Measurements from ENCODE around the gene HLCS.

HLCS gene

DNA sequence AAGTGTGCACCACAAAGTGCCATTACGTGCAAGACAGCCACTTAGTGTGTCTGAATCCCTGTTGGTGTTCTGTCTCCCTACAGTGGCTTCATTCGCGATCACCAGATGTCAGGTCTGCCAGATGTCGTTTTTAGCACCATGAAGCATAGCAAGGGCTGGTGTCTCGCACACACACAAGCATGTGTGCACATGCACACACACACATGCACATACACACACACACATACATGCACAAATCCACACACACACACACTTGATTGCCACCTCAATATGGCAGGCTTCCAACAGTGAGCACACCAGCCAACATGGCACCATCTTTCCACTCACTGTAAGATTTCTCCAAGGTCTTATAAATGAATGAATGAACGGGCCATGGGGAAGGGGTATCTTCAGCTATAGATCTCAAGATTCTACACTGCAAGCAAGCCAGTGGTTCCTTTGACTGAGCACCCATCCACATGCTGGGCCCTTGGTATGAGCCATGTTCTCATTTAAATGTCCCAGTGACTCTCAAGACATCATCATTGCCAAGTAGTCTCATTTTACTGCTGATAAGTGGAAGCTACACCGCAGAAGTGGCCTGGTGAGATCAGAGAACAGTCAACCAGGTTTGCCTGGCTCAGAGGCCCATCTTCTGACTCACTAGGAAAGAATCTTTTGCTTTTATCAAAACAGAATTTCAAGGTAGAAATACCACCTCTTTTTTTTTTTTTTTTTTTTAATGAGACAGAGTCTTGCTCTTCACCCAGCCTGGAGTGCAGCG, 182.7 kb downstream of the HLCS start:
- ATAC-seq (replicated peaks) (no peak), DNase-seq (no peak)
- Mint-ChIP-seq H3K27me3 (no peaks in the 10 kb centered on the region), H3K4me3 (no peak overlapping the region), H3K9me3 (no peaks in the 10 kb centered on the region), H3K4me1 (ENCODE audit: low read depth in 2 of 2) (no peaks in the 10 kb centered on the region), H3K27ac (no peak overlapping the region), H3K36me3 (ENCODE audit: insufficient read depth) (no peaks in the 10 kb centered on the region)

GRCh38 chr21:36780861-36781260, 185.6 kb downstream of the HLCS start:
- Mint-ChIP-seq H3K4me3 (no peak overlapping the region), H3K27ac (no peak overlapping the region), H3K36me3 (ENCODE audit: insufficient read depth) (no peaks in the 10 kb centered on the region), H3K4me1 (ENCODE audit: low read depth in 2 of 2) (peaks cover 0 to 1% of the 10 kb centered on the region in 2 donors), H3K27me3 (no peaks in the 10 kb centered on the region), H3K9me3 (no peaks in the 10 kb centered on the region)
- ATAC-seq (replicated peaks) (no peak), DNase-seq (no peak)

DNA sequence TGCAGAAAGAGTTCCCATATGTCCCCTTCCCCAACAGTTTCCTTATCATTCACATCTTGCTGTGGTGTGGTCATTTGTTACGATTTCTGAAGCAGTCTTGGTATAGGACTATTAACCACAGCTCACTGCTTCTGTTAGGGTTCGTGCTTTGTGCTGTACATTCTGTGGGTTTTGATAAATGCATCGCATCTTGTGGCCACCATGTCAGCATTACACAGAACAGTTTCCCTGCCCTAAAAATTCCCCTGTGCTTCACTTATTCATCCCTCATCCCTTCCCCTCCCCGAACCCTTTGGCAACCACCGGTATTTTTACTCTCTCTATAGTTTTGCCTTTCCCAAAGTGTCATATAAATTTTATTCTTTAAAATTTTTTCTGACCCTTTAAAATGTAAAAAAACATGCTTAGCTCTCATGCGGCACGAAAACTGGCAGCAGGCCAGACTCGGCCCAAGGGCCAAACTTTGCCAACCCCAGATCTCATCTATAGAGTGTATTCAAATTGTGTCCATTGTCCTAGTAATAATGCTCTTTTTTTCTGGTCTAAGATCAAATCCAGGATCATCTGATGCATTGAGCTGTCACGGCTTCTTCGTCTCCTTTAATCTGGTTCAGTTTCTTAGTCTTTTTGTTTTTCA, 189.4 kb downstream of the HLCS start:
- no peak for DNase-seq
- no peak overlapping the region for H3K27ac Mint-ChIP-seq
- no peaks in the 10 kb centered on the region for H3K9me3 Mint-ChIP-seq

DNA sequence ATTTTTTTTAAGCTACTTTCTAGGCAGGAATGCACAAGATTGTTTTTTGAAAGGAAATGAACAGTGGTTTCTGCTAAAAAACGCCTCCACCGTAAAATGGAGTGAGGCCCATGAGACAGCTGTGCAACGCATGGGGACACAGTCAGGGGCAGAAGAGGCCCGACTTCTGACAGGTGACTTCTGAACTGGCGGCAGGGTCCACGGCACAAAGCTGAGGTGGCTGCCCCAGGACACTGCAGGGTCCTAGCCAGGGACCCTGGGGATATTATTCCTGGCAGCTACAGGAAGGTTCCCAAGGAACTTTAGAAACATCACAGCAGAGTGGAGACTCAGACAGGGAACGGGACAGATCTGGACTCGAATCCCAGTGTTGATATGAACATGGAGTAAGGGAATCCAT, 192.5 kb downstream of the HLCS start:
- no peaks in the 10 kb centered on the region for H3K36me3 Mint-ChIP-seq (ENCODE audit: insufficient read depth)
- no peak overlapping the region for H3K4me3 Mint-ChIP-seq
- no peaks in the 10 kb centered on the region for H3K27me3 Mint-ChIP-seq
- no peak overlapping the region for H3K27ac Mint-ChIP-seq
- H3K9me3 Mint-ChIP-seq: no peaks in the 10 kb centered on the region
- H3K4me1 Mint-ChIP-seq (ENCODE audit: low read depth in 2 of 2): peaks cover 0 to 4% of the 10 kb centered on the region in 2 donors
- DNase-seq: no peak
- ATAC-seq (replicated peaks): no peak

More for the DNA sequence above, 189.4 kb downstream of the HLCS start:
- no peaks in the 10 kb centered on the region for H3K36me3 Mint-ChIP-seq (ENCODE audit: insufficient read depth)
- ATAC-seq (replicated peaks): no peak
- peaks cover 0 to 4% of the 10 kb centered on the region in 2 donors for H3K4me1 Mint-ChIP-seq (ENCODE audit: low read depth in 2 of 2)
- H3K4me3 Mint-ChIP-seq: no peak overlapping the region
- H3K27me3 Mint-ChIP-seq: no peaks in the 10 kb centered on the region

DNA sequence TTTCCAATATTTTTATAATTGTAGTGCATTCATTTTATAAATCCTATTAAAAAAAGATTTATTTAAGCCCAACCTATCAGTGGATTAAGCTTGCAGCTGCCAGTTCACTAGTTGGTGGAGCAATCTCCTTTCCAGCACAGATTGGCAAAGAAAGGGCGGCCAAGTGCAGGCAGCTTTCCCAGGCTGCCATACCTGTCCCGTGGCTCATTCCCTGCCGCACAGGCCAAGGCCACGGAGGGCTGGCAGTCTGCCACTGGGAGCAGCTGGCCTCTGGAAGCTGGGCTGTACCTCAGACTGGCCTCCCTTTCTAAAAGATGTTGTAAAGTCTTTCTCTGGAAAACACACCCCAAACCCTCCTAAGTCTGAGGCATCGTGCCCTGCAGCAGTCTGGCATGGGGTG, 193.4 kb downstream of the HLCS start:
- Mint-ChIP-seq H3K36me3 (ENCODE audit: insufficient read depth) (no peaks in the 10 kb centered on the region), H3K4me1 (ENCODE audit: low read depth in 2 of 2) (peaks cover 0 to 4% of the 10 kb centered on the region in 2 donors), H3K27me3 (no peaks in the 10 kb centered on the region), H3K9me3 (no peaks in the 10 kb centered on the region), H3K27ac (no peak overlapping the region), H3K4me3 (no peak overlapping the region)
- DNase-seq (no peak), ATAC-seq (replicated peaks) (no peak)

DNA sequence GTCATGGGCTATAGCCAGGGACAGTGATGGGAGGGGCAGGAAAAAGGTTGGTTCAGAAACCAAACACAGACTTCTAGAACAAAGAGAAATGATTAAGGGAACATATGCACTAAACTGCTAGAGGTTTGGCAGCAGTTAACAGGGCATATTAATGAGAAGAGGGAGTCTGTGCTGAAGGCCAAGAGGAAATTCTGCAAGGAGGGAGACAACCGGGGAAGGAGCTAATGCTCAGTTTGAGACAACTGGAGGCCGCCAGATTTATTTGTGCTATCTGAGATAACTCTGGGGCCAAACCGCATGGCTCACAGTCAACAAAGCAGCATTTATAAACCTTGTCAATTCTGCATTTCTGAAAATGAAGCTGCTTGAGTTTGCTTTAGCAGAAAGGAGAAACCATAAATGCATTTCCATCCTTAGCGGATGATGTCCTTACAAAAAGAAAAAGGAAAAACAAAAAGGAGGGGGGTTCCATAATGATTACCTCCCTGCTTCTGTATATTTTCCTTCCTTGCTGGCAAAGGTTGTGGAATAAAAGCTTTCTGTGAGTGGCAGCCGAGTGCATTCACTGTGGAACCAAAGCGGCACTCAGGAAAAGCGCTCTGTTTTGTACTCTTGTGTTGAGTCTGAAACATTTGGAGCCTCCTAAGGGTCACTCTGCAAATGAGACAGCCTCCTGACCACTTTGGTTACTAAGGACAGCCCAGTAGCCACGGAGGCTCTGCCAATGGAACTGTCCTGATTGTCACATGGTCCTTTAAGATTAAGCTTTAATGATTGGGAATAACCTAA, 197.2 kb downstream of the HLCS start:
- DNase-seq: no peak
- ATAC-seq (replicated peaks): no peak
- no peaks in the 10 kb centered on the region for H3K27me3 Mint-ChIP-seq
- no peak overlapping the region for H3K4me3 Mint-ChIP-seq
- H3K27ac Mint-ChIP-seq: no peak overlapping the region
- no peaks in the 10 kb centered on the region for H3K4me1 Mint-ChIP-seq (ENCODE audit: low read depth in 2 of 2)
- H3K9me3 Mint-ChIP-seq: no peaks in the 10 kb centered on the region
- peaks cover 3% of the 10 kb centered on the region for H3K36me3 Mint-ChIP-seq (ENCODE audit: insufficient read depth)

DNA sequence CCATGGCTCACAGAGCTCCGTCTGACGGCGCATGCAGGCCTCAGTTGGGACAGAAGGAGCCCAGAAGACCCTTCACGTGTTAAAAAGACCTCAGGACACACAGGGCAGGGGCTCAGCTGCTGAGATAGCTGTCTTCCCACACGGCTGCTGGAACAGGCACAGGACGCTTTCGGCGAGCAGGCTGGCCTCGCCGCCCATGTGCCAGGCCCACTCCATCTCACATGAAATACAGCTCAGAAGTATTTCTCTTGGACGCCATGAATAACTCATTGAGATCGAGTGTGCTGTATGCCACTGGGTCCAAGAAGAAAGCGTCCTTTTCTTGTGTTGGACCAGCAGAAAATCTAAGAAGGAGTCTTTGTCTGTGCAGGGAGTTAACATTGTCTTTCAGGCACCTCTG, 198.0 kb downstream of the HLCS start:
- no peak for DNase-seq
- Mint-ChIP-seq H3K27ac (no peak overlapping the region), H3K4me1 (ENCODE audit: low read depth in 2 of 2) (no peaks in the 10 kb centered on the region), H3K4me3 (no peak overlapping the region), H3K9me3 (no peaks in the 10 kb centered on the region), H3K27me3 (no peaks in the 10 kb centered on the region), H3K36me3 (ENCODE audit: insufficient read depth) (peaks cover 3% of the 10 kb centered on the region)
- no peak for ATAC-seq (replicated peaks)

DNA sequence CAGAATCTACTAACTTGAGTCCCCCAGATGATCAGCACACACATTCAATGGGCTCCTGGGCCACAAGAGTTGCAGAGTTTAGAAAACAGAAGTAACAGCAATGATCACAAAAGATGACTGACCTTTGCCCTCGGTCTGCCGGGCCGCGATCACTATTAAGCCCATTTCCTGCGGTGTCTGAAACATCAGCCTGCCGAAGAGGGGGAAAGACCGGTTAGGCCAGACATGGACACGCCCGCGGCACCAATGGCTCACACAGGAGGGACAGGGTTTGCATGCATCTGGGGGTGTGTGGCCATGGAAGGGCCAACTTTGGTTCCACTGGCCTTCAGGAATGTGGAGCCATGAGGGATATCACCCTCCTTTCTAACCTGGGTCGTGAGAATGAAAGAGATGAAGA, 199.4 kb downstream of the HLCS start:
- ATAC-seq (replicated peaks) (no peak), DNase-seq (no peak)
- H3K4me3 Mint-ChIP-seq: no peak overlapping the region
- H3K27me3 Mint-ChIP-seq: no peaks in the 10 kb centered on the region
- H3K27ac Mint-ChIP-seq: no peak overlapping the region
- no peaks in the 10 kb centered on the region for H3K4me1 Mint-ChIP-seq (ENCODE audit: low read depth in 2 of 2)
- H3K9me3 Mint-ChIP-seq: no peaks in the 10 kb centered on the region
- peaks cover 3% of the 10 kb centered on the region for H3K36me3 Mint-ChIP-seq (ENCODE audit: insufficient read depth)

- DNase-seq: no peak
- Mint-ChIP-seq H3K27ac (no peak overlapping the region), H3K4me3 (no peak overlapping the region), H3K9me3 (no peaks in the 10 kb centered on the region), H3K36me3 (ENCODE audit: insufficient read depth) (peaks cover 3% of the 10 kb centered on the region), H3K4me1 (ENCODE audit: low read depth in 2 of 2) (no peaks in the 10 kb centered on the region), H3K27me3 (no peaks in the 10 kb centered on the region)
- no peak for ATAC-seq (replicated peaks)
Measured at GRCh38 chr21:36766511-36766910, 200.0 kb downstream of the HLCS start.

DNA sequence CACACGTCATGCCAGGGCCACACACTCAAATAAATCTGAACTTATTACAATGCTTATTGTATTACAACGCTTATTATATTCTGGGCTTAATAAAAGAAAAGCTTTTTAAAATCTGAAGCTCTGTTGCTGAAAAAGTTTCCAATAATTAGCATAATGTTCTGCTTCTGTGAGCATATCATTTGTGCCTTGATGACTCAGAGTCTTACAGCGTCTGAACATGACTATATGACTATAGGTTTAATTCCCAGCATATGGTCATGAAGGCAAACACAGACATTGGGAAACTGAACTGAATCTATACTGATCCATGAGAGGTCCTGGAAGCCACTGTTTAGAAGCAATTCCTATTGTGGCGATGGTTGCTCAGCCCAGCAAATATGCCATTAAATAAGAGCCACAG, 201.2 kb downstream of the HLCS start:
- Mint-ChIP-seq H3K36me3 (ENCODE audit: insufficient read depth) (peaks cover 3% of the 10 kb centered on the region), H3K9me3 (no peaks in the 10 kb centered on the region), H3K27me3 (no peaks in the 10 kb centered on the region), H3K4me1 (ENCODE audit: low read depth in 2 of 2) (no peaks in the 10 kb centered on the region), H3K27ac (no peak overlapping the region), H3K4me3 (no peak overlapping the region)
- DNase-seq: no peak
- no peak for ATAC-seq (replicated peaks)

DNA sequence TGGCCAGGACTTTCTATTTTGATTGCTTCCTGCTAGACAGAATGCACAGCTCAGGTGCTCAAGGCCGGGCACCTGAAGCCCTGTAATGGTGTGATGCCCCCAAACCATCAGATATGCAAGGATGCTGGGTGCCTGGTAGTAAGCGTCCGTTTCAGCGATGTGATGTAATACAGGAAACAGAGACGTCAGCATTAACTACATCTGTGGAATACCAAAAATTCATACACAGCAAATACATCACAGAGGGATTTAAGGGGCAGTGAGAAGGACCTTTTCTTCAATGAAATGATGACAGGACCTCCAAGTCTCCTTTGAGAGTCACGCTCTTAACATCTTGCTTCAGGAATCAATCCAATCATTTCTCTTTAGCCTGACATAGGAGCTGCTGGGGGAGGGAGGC, 203.2 kb downstream of the HLCS start:
- Mint-ChIP-seq H3K4me1 (ENCODE audit: low read depth in 2 of 2) (no peaks in the 10 kb centered on the region), H3K4me3 (no peak overlapping the region), H3K9me3 (no peaks in the 10 kb centered on the region), H3K27ac (no peak overlapping the region), H3K27me3 (no peaks in the 10 kb centered on the region), H3K36me3 (ENCODE audit: insufficient read depth) (peaks cover 3% of the 10 kb centered on the region)
- ATAC-seq (replicated peaks) (no peak), DNase-seq (no peak)

DNA sequence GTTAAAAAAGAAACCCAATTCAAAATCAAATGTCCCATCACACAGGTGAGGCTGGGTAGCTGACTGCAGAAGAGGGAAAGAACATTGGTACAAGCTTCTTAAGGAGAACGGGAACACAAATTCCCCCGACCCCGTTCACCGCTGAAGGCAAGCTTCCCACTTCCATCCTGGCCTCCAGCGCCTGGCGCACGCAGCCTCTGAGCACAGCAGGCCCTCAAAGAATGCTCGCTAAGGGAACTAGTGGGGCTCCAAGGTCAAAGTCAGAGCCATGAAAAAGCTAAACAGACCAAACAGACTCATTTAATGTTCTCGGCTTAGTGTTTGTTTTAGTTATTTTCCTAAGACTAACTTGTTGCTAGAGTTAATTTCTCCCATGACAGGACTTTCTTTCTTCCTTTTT, 203.8 kb downstream of the HLCS start:
- Mint-ChIP-seq H3K36me3 (ENCODE audit: insufficient read depth) (peaks cover 3% of the 10 kb centered on the region), H3K4me3 (no peak overlapping the region), H3K27ac (no peak overlapping the region), H3K4me1 (ENCODE audit: low read depth in 2 of 2) (no peaks in the 10 kb centered on the region), H3K9me3 (no peaks in the 10 kb centered on the region), H3K27me3 (no peaks in the 10 kb centered on the region)
- ATAC-seq (replicated peaks) (no peak), DNase-seq (no peak)

- no peaks in the 10 kb centered on the region for H3K9me3 Mint-ChIP-seq
- H3K27me3 Mint-ChIP-seq: no peaks in the 10 kb centered on the region
- peaks cover 3% of the 10 kb centered on the region for H3K36me3 Mint-ChIP-seq (ENCODE audit: insufficient read depth)
- no peaks in the 10 kb centered on the region for H3K4me1 Mint-ChIP-seq (ENCODE audit: low read depth in 2 of 2)
- H3K4me3 Mint-ChIP-seq: no peak overlapping the region
- H3K27ac Mint-ChIP-seq: no peak overlapping the region
- no peak for DNase-seq
- ATAC-seq (replicated peaks): no peak
Measured at GRCh38 chr21:36761685-36762084, 204.8 kb downstream of the HLCS start.

All from effector memory CD8-positive, alpha-beta T cell (primary cell).